Thymus (tissue), 11 donors: Measurements from ENCODE around the gene DPF3. TPM values are rescaled to one million over a fixed set of nuclear protein-coding genes. Genes with fewer than 3 reads are reported as not detected.

ENCODE experiments used
- DNase-seq, 9 donors: peaks; one replicate each; pipeline ENCODE4 v3.0.0-alpha.2; 2013; ENCODE audit warnings: low spot score in 9 of 9, low read depth in 6 of 9, missing footprints in 1 of 9
- H3K27ac ChIP-seq, 2 donors: one replicate each; pipeline ENCODE4 v1.5.1; 2013; ENCODE audit warnings: control low read depth in 1 of 2, low read depth in 1 of 2, low read length in 1 of 2, mild to moderate bottlenecking in 1 of 2, moderate library complexity in 1 of 2
- H3K27me3 ChIP-seq, 2 donors: one replicate each; pipeline ENCODE4 v1.5.1; 2013; ENCODE audit warnings: low read length in 1 of 2; ENCODE audit not compliant: control insufficient read depth in 2 of 2, insufficient read depth in 1 of 2
- H3K36me3 ChIP-seq, 2 donors: one replicate each; pipeline ENCODE4 v1.5.1; 2013; ENCODE audit warnings: low read length in 1 of 2, mild to moderate bottlenecking in 1 of 2, moderate library complexity in 1 of 2; ENCODE audit not compliant: control insufficient read depth in 2 of 2, insufficient read depth in 2 of 2
- H3K4me1 ChIP-seq, 2 donors: one replicate each; pipeline ENCODE4 v1.5.1; 2013; ENCODE audit warnings: low read length in 2 of 2; ENCODE audit not compliant: control insufficient read depth in 2 of 2, insufficient read depth in 2 of 2
- H3K4me3 ChIP-seq, 2 donors: one replicate each; pipeline ENCODE4 v1.5.1; 2013; ENCODE audit warnings: low read length in 2 of 2, control low read depth in 1 of 2, mild to moderate bottlenecking in 1 of 2
- H3K9me3 ChIP-seq, 2 donors: one replicate each; pipeline ENCODE4 v1.5.1; 2013; ENCODE audit warnings: low read length in 1 of 2, mild to moderate bottlenecking in 1 of 2; ENCODE audit not compliant: control insufficient read depth in 2 of 2, insufficient read depth in 1 of 2
- WGBS: extraction: QIAGEN DNeasy Blood & Tissue Kit; methylation state at CpG from one replicate; pipeline ENCODE4 v1.1.7; 2013; 5-methylcytosine and 5-hydroxymethylcytosine counted together
- polyA plus RNA-seq: library from polyadenylated mRNA; stranded (reverse); fragments of 200-250 nt; gene quantifications from one replicate; pipeline ENCODE4 v1.2.3, GENCODE V29; 2013
- total RNA-seq: library from RNA; stranded (reverse); fragments of 120-200 nt; gene quantifications from one replicate; pipeline ENCODE4 v1.2.4, GENCODE V29; 2013
- donor health status: healthy.

Gene DPF3
- total and polyA plus RNA-seq, 2 donors = 0.46 to 1.6 TPM

DNA sequence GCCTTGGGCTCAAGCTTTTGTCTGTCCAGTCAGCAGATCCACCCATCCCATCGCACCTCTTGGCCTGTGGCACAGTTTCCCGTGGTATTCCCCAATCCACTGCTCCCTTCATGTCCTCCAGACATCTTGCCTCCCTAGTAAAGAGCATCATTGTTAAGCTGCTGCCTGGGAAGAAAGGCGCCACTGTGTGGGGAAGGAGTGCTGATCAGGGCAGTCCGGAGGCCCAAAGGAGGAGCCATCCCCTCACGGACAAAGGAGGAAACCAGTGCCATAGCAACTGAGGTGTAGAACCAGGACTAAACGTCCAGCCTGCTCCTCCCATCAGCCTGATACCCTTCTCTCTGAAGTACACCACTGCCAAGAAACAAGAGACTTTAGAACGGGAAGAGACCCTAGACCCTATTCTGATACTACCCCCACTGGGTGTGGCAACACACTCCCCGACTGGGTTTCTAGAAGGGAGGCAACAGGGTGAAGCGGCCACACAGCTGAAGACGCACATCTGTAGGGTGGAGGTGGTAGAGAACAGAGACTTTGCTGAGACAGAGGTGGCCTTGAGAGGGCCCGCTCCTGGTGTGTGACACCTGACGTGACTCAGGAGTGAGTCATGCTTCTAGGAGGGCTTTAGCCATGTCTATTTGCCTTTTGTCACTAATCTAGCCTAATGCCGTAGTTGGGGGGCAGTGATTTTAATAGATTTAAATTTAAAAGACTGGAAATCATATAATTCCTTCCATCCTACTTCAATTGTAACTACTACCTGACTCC is 185.0 kb downstream of the DPF3 start:
- WGBS = 94% methylated on average over 13 of the region's 13 CpGs
- Histone ChIP-seq H3K9me3 (peaks cover 0 to 3% of the 10 kb centered on the region in 2 donors), H3K4me3 (no peak overlapping the region), H3K4me1 (peaks cover 1 to 10% of the 10 kb centered on the region in 2 donors), H3K27ac (no peak overlapping the region), H3K36me3 (no peaks in the 10 kb centered on the region), H3K27me3 (no peaks in the 10 kb centered on the region)
- DNase-seq = no peak

- H3K36me3 ChIP-seq = no peaks in the 10 kb centered on the region
- no peak for DNase-seq
- WGBS = 96% methylated on average over 12 of the region's 12 CpGs
These were observed 185.7 kb downstream of the DPF3 start for GRCh38 chr14:72708222-72708621.

DNA sequence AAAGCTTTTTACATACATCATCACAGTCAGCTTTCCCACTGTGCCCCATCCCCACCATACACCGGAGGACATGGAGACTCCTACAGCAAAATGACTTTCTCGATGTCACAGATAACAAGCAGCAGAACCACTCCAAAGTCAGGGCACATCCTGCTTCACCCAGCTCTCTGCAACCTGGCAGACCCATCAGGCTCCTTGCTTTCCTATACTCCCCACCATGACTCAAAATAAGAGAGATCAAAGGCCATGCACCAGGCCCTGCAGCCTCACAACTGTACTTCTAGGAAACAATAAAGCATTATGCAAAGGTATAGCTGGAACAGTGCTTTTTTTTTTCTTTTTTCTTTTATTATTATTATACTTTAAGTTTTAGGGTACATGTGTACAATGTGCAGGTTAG is 187.4 kb downstream of the DPF3 start:
- WGBS = 88% methylated on average over 2 of the region's 2 CpGs

More at GRCh38 chr14:72708222-72708621, 185.7 kb downstream of the DPF3 start:
- H3K27me3 ChIP-seq = no peaks in the 10 kb centered on the region
- no peak overlapping the region for H3K27ac ChIP-seq
- H3K4me1 ChIP-seq = peaks cover 0 to 3% of the 10 kb centered on the region in 2 donors
- H3K9me3 ChIP-seq = peaks cover 0 to 3% of the 10 kb centered on the region in 2 donors
- H3K4me3 ChIP-seq = no peak overlapping the region

DNA sequence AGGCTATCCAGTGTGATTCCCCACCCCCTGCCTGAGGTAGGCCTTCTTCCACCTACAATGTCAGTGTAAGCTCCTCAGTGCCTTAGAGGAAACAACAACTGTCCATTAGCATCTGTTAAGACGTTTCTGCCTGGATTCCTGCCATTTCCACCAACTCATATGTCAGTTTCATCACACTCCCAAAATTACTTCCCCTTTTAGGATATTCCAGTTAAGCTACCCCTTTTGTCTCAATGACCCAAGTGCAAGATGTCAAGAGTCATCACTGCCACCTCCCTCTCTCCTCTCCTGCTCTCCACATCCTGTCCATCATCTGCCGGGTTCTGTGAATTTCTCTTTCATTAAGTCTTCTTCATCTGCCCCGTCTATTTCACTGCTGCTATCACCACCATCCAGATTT is 189.4 kb downstream of the DPF3 start:
- DNase-seq = no peak
- Histone ChIP-seq H3K4me3 (no peak overlapping the region), H3K27me3 (no peaks in the 10 kb centered on the region), H3K27ac (no peak overlapping the region), H3K9me3 (peaks cover 0 to 3% of the 10 kb centered on the region in 2 donors), H3K4me1 (peaks cover 0 to 5% of the 10 kb centered on the region in 2 donors), H3K36me3 (no peaks in the 10 kb centered on the region)
- WGBS = 73% methylated on average over 3 of the region's 3 CpGs

More for the DNA sequence above, 187.4 kb downstream of the DPF3 start:
- no peaks in the 10 kb centered on the region for H3K36me3 ChIP-seq
- no peak overlapping the region for H3K27ac ChIP-seq
- H3K9me3 ChIP-seq = peaks cover 0 to 3% of the 10 kb centered on the region in 2 donors
- H3K4me3 ChIP-seq = no peak overlapping the region
- no peaks in the 10 kb centered on the region for H3K4me1 ChIP-seq
- peak in 1 of 9 donors; percentile 21 for DNase-seq
- H3K27me3 ChIP-seq = no peaks in the 10 kb centered on the region

DNA sequence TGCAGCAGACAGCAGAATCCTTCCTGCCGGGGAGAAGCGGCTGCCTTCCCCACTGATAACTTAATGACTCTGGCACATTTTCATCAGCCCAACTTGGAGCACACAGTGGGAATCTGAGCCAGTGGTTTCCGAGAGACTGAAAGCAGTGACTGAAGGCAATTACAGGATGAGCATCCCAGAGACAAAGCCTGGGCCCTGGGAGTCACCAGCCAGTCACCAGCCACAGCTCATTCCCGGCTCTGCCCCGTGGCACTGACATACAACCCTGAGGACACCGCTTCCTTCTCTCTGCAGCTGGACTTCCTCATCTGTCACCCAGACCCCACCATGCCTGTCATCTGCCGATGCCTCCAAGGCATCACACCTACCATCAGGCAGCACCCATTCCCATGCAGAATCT is 192.3 kb downstream of the DPF3 start:
- Histone ChIP-seq H3K9me3 (peaks cover 0 to 3% of the 10 kb centered on the region in 2 donors), H3K36me3 (no peaks in the 10 kb centered on the region), H3K4me3 (no peak overlapping the region), H3K4me1 (peaks cover 0 to 5% of the 10 kb centered on the region in 2 donors), H3K27me3 (no peaks in the 10 kb centered on the region), H3K27ac (no peak overlapping the region)
- 70% methylated on average over 7 of the region's 7 CpGs for WGBS
- no peak for DNase-seq

DNA sequence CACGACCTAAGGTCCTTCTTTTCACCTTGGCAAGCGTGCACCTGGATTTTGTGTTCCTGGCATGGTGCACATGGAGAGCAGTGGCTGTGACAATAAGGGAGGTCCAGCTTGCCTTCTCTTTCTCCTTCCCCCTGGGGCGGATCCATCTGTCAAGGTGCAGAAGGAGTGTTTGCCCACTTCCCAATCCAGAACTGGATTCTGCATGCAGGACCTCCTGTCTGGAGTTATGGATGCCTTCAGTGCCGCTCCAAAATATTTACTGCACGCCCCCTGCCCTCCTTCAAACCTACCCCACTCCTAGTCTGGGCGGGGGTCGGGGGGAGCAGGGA is 192.7 kb downstream of the DPF3 start:
- H3K9me3 ChIP-seq = peaks cover 0 to 3% of the 10 kb centered on the region in 2 donors
- no peaks in the 10 kb centered on the region for H3K27me3 ChIP-seq
- H3K36me3 ChIP-seq = no peaks in the 10 kb centered on the region
- 92% methylated on average over 7 of the region's 7 CpGs for WGBS
- no peak for DNase-seq
- no peak overlapping the region for H3K27ac ChIP-seq
- peaks cover 0 to 5% of the 10 kb centered on the region in 2 donors for H3K4me1 ChIP-seq
- H3K4me3 ChIP-seq = no peak overlapping the region

DNA sequence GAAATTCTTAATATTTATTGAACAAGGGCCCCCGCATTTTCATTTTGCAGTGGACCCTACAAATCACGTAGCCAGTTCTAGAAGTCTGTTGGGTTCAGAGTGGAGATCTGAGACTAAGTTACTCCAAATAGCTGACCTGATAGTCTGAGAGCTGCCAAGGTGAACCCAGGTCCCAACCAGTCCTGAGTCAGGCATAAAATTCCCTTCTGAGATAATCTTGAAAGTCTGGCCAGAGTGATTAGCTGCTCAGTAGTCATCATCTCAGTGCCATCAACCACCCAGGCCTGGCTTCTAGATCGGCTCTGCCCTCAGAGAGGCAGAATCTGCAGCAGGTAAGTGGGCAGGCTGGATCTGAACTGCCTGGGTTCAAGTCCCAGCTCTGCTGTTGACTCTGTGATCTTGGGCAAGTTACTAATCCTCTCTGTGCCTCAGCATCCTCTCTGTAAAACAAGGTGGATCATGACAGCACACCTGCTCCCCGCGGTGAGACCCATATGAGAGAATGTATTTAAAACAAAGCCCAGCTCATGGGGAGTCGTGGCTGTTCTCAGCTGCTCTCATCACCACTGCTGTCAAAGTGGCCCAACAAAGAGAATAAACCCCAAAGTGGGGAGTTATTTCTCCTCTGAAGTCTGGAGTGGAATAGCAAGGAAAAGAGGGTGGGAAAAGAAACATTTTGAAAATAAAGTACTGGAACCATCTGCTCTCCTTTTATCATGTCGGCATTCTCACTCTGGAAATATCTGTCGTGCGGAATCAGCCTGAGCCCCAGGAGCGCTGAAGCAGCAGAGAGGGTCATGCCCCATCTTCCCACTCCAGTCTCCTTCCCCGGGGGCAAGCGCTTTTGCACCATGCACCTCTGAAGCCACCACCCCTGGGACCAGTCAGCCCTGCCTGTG is 193.3 kb downstream of the DPF3 start:
- Histone ChIP-seq H3K4me1 (peaks cover 0 to 5% of the 10 kb centered on the region in 2 donors), H3K27me3 (no peaks in the 10 kb centered on the region), H3K9me3 (peaks cover 0 to 1% of the 10 kb centered on the region in 2 donors), H3K4me3 (no peak overlapping the region), H3K36me3 (no peaks in the 10 kb centered on the region), H3K27ac (no peak overlapping the region)
- no peak for DNase-seq
- 95% methylated on average over 12 of the region's 12 CpGs for WGBS

DNA sequence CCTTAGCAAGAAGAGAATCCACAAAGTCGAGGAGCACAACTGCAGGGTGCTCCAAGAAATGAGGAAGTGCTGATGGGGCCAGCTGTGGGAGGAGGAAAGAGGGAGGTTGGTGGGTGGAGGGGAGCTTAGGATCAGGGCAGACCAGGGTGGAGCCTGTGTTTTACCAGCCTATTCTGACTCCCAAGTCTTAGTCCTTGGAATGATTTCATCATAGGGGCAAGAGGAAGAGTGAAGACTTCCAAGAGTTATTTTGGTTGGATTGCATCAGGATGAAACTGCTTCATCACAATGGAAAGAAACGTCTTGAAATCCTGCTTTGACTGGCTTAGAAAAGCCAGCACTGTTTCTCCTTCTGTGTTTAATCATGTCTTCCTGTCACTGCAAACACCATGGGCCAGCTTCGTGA is 194.0 kb downstream of the DPF3 start:
- Histone ChIP-seq H3K4me1 (peaks cover 0 to 5% of the 10 kb centered on the region in 2 donors), H3K4me3 (no peak overlapping the region), H3K27me3 (no peaks in the 10 kb centered on the region), H3K9me3 (no peaks in the 10 kb centered on the region), H3K27ac (no peak overlapping the region), H3K36me3 (no peaks in the 10 kb centered on the region)
- 14% methylated on average over 3 of the region's 3 CpGs for WGBS
- DNase-seq = no peak

GRCh38 chr14:72699443-72699842 is 194.5 kb downstream of the DPF3 start:
- H3K9me3 ChIP-seq = no peaks in the 10 kb centered on the region
- peaks cover 0 to 5% of the 10 kb centered on the region in 2 donors for H3K4me1 ChIP-seq
- no peaks in the 10 kb centered on the region for H3K27me3 ChIP-seq
- H3K4me3 ChIP-seq = no peak overlapping the region
- H3K27ac ChIP-seq = no peak overlapping the region
- no peaks in the 10 kb centered on the region for H3K36me3 ChIP-seq
- 56% methylated on average over 4 of the region's 4 CpGs for WGBS
- no peak for DNase-seq
